Measurements from ENCODE around the gene ELOVL2. TPM values are rescaled to one million over a fixed set of nuclear protein-coding genes. Genes with fewer than 3 reads are reported as not detected.
A peak's percentile ranks its signal among the peaks of the same experiment; 100 is the strongest.
"Not testable (repeated sequence)": the region's sequence is repeated elsewhere in the genome, so short reads cannot be mapped to it uniquely, and the experiment has no call there.

Gene ELOVL2
- 12.7 and 14.1 TPM in 2 replicates for total RNA-seq (2021)
- percentile 68 among the genes with signal in this experiment for Bru-seq, nascent RNA
- BruChase-seq, experiment 1, labeled RNA remaining after a 2-hour chase: percentile 75 among the genes with signal in this experiment
- BruChase-seq, experiment 2, labeled RNA remaining after a 6-hour chase: percentile 74 among the genes with signal in this experiment
- long read RNA-seq, transcript ELOVL2-201 (8 exons, 3,997 nt): major isoform, 16 of 23 reads
- long read RNA-seq, partial matches to known transcripts: 3 of 23 reads
- long read RNA-seq, other reads (novel, unspliced or antisense): 4 of 23 reads

GRCh38 chr6:11043961-11044711, at the start of gene ELOVL2:
Gene ELOVL2 (minus strand): TSS chr6:11044305. CDS start chr6:11044230, 75 bp downstream.
- Histone ChIP-seq H3K27ac (ENCODE audit: low read depth, low read length, poor library complexity, severe bottlenecking) (peak within 1 kb of the TSS; percentile 58), H3K36me3 (ENCODE audit: insufficient read depth, low read length, poor library complexity, severe bottlenecking) (no peaks in the 10 kb centered on the region), H3K9me3 (ENCODE audit: low read depth, low read length, poor library complexity, severe bottlenecking) (no peaks in the 10 kb centered on the region), H3K27me3 (replicated peaks; ENCODE audit: insufficient read depth, low read depth, low read length, poor library complexity) (peaks cover 2% of the 10 kb centered on the region), H3K4me1 (ENCODE audit: insufficient read depth, low read length, poor library complexity, severe bottlenecking) (peaks cover 8% of the 10 kb centered on the region), H3K4me3 (ENCODE audit: low read depth, low read length, poor library complexity, severe bottlenecking) (peak within 1 kb of the TSS; percentile 82)
- ChIA-PET POLR2A (ENCODE audit: low non-redundant PET) (no interaction called here), CTCF (interaction anchor here (0.7 kb wide), 1 partner anchor 10 kb away, joined by 18 read pairs; no protein-coding TSS in a partner anchor)
- TF ChIP-seq, protein P1, sequence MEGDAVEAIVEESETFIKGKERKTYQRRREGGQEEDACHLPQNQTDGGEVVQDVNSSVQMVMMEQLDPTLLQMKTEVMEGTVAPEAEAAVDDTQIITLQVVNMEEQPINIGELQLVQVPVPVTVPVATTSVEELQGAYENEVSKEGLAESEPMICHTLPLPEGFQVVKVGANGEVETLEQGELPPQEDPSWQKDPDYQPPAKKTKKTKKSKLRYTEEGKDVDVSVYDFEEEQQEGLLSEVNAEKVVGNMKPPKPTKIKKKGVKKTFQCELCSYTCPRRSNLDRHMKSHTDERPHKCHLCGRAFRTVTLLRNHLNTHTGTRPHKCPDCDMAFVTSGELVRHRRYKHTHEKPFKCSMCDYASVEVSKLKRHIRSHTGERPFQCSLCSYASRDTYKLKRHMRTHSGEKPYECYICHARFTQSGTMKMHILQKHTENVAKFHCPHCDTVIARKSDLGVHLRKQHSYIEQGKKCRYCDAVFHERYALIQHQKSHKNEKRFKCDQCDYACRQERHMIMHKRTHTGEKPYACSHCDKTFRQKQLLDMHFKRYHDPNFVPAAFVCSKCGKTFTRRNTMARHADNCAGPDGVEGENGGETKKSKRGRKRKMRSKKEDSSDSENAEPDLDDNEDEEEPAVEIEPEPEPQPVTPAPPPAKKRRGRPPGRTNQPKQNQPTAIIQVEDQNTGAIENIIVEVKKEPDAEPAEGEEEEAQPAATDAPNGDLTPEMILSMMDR (conservative IDR thresholded peaks at IDR 0.05; ENCODE audit: low read depth, low read length): peak; percentile 72
- TF ChIP-seq EZH2 (IDR thresholded peaks at IDR 0.05; ENCODE audit: borderline replicate concordance, low read depth, low read length, poor library complexity, severe bottlenecking): no peak
- intact Hi-C loops (cut with micrococcal nuclease; ENCODE audit: unreplicated experiment): no loop called here
- BruUV-seq (replicated peaks): no TSS peak
- DNase-seq (ENCODE audit: low spot score): peak; percentile 65

DNA sequence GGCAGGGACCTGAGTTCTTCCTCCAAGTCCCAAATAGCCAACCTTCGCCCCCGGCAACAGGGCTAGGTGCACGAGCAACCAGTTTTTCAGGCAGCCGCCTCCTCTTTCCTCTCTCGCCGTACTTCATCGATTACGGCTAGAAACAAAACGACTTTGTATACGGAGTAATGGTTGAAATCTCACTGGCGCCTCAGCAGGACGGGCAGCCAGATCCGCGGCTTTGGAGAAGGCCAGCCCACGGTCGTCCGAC, 49.2 kb upstream of the ELOVL2 start:
- H3K4me1 ChIP-seq (ENCODE audit: insufficient read depth, low read length, poor library complexity, severe bottlenecking): peaks cover 19% of the 10 kb centered on the region
- no peaks in the 10 kb centered on the region for H3K27me3 ChIP-seq (replicated peaks; ENCODE audit: insufficient read depth, low read depth, low read length, poor library complexity)
- intact Hi-C loops (cut with micrococcal nuclease; ENCODE audit: unreplicated experiment): no loop called here
- ChIA-PET POLR2A (ENCODE audit: low non-redundant PET) (no interaction called here), CTCF (interaction anchor here (1.0 kb wide), 1 partner anchor 220 kb away, joined by 3 read pairs; no protein-coding TSS in a partner anchor)
- H3K9me3 ChIP-seq (ENCODE audit: low read depth, low read length, poor library complexity, severe bottlenecking): no peaks in the 10 kb centered on the region
- BruUV-seq (replicated peaks): no TSS peak
- H3K4me3 ChIP-seq (ENCODE audit: low read depth, low read length, poor library complexity, severe bottlenecking): peak overlapping the region; percentile 84
- TF ChIP-seq EZH2 (IDR thresholded peaks at IDR 0.05; ENCODE audit: borderline replicate concordance, low read depth, low read length, poor library complexity, severe bottlenecking): no peak
- TF ChIP-seq, protein P1 (conservative IDR thresholded peaks at IDR 0.05; ENCODE audit: low read depth, low read length): no peak
- H3K36me3 ChIP-seq (ENCODE audit: insufficient read depth, low read length, poor library complexity, severe bottlenecking): no peaks in the 10 kb centered on the region
- H3K27ac ChIP-seq (ENCODE audit: low read depth, low read length, poor library complexity, severe bottlenecking): peak overlapping the region; percentile 94
- DNase-seq (ENCODE audit: low spot score): no peak

GRCh38 chr6:11092668-11093375, 48.7 kb upstream of the ELOVL2 start:
- TF ChIP-seq, protein P1 (conservative IDR thresholded peaks at IDR 0.05; ENCODE audit: low read depth, low read length): no peak
- TF ChIP-seq EZH2 (IDR thresholded peaks at IDR 0.05; ENCODE audit: borderline replicate concordance, low read depth, low read length, poor library complexity, severe bottlenecking): no peak
- intact Hi-C loops (cut with micrococcal nuclease; ENCODE audit: unreplicated experiment): no loop called here
- Histone ChIP-seq H3K27ac (ENCODE audit: low read depth, low read length, poor library complexity, severe bottlenecking) (peak overlapping the region; percentile 94), H3K27me3 (replicated peaks; ENCODE audit: insufficient read depth, low read depth, low read length, poor library complexity) (no peaks in the 10 kb centered on the region), H3K36me3 (ENCODE audit: insufficient read depth, low read length, poor library complexity, severe bottlenecking) (no peaks in the 10 kb centered on the region), H3K9me3 (ENCODE audit: low read depth, low read length, poor library complexity, severe bottlenecking) (no peaks in the 10 kb centered on the region), H3K4me3 (ENCODE audit: low read depth, low read length, poor library complexity, severe bottlenecking) (peak overlapping the region; percentile 84), H3K4me1 (ENCODE audit: insufficient read depth, low read length, poor library complexity, severe bottlenecking) (peaks cover 19% of the 10 kb centered on the region)
- ChIA-PET POLR2A (ENCODE audit: low non-redundant PET) (no interaction called here), CTCF (interaction anchor here (1.0 kb wide), 1 partner anchor 219 kb away, joined by 3 read pairs; no protein-coding TSS in a partner anchor)
- DNase-seq (ENCODE audit: low spot score): peak; percentile 39
- BruUV-seq (replicated peaks): TSS peak; percentile 84

GRCh38 chr6:11091141-11091540, 47.0 kb upstream of the ELOVL2 start:
- CTCF ChIA-PET; H3K27ac ChIP-seq (ENCODE audit: low read depth, low read length, poor library complexity, severe bottlenecking); intact Hi-C loops (cut with micrococcal nuclease; ENCODE audit: unreplicated experiment); H3K9me3 ChIP-seq (ENCODE audit: low read depth, low read length, poor library complexity, severe bottlenecking); H3K27me3 ChIP-seq (replicated peaks; ENCODE audit: insufficient read depth, low read depth, low read length, poor library complexity); BruUV-seq (replicated peaks); H3K36me3 ChIP-seq (ENCODE audit: insufficient read depth, low read length, poor library complexity, severe bottlenecking); POLR2A ChIA-PET (ENCODE audit: low non-redundant PET); H3K4me3 ChIP-seq (ENCODE audit: low read depth, low read length, poor library complexity, severe bottlenecking); DNase-seq (ENCODE audit: low spot score): not testable (repeated sequence)
- peaks cover 16% of the 10 kb centered on the region for H3K4me1 ChIP-seq (ENCODE audit: insufficient read depth, low read length, poor library complexity, severe bottlenecking)
